GM12878 (cell line): ENCODE data around the gene TSPYL6. TPM values are rescaled to one million over a fixed set of nuclear protein-coding genes. Genes with fewer than 3 reads are reported as not detected.

ENCODE experiments used
- ATAC-seq: fragments of 200-7000 bp; cut with Tn5 transposase; 3 replicates; pipeline ENCODE4 v1.9.1; 2020; ENCODE audit warnings: mild to moderate bottlenecking, moderate library complexity
- BruUV-seq: library from RNA; stranded (reverse); fragments of 400-500 nt; replicated peaks from 2 replicates; lab custom pipeline; 2021; lab: Mats Ljungman, UMichigan
- CTCF ChIA-PET: fragments of 300-600 bp; sonication (Branson Sonifier 250); formaldehyde crosslinking; extraction: SDS; loops from one replicate; lab custom pipeline; 2021; ENCODE audit warnings: inconsistent platforms; lab: Yijun Ruan, JAX
- POLR2A ChIA-PET: fragments of 350-600 bp; formaldehyde crosslinking; extraction: SDS; loops from one replicate; lab custom pipeline; 2021; ENCODE audit warnings: inconsistent platforms; lab: Charles Lee
- RAD21 ChIA-PET: fragments of 300-600 bp; sonication (Branson Sonifier 250); formaldehyde crosslinking; loops from one replicate; lab custom pipeline; 2023; ENCODE audit warnings: antibody characterized with exemption; ENCODE audit not compliant: unreplicated experiment; lab: Charles Lee
- SMC1A ChIA-PET: fragments of 300-600 bp; sonication (Branson Sonifier 250); formaldehyde crosslinking; loops from one replicate; lab custom pipeline; 2023; ENCODE audit not compliant: unreplicated experiment, uncharacterized antibody; lab: Charles Lee
- DNase-seq: peaks from one replicate; pipeline ENCODE4 v3.0.0-alpha.2; 2011; ENCODE audit warnings: low read depth, low spot score
- FAIRE-seq: peaks from 3 replicates; lab custom pipeline; 2011; peaks lifted over from hg19 to GRCh38; lab: Jason Lieb, UNC
- H2AFZ ChIP-seq: 2 replicates; pipeline ENCODE4 v1.6.0; 2011; ENCODE audit warnings: low read depth, low read length, control low read depth; ENCODE audit not compliant: control insufficient read depth
- H3K27ac ChIP-seq: 2 replicates; pipeline ENCODE4 v1.5.1; 2011; ENCODE audit warnings: control low read depth; ENCODE audit not compliant: control insufficient read depth, insufficient read depth
- H3K27me3 ChIP-seq, 2 experiments: replicated peaks in 1 of 2; 2 replicates each; pipeline versions ENCODE4 v1.6.0 to v1.6.1; 2011; ENCODE audit warnings: low read length in 1 of 2; ENCODE audit not compliant: control insufficient read depth in 2 of 2, insufficient read depth in 2 of 2
- H3K36me3 ChIP-seq, 2 experiments: 2 replicates each; pipeline ENCODE4 v1.5.1; 2011; ENCODE audit warnings: low read length in 1 of 2; ENCODE audit not compliant: control insufficient read depth in 2 of 2, insufficient read depth in 2 of 2
- H3K4me1 ChIP-seq: 2 replicates; pipeline ENCODE4 v1.6.1; 2011; ENCODE audit warnings: mild to moderate bottlenecking, low read length, moderate library complexity, mixed read lengths; ENCODE audit not compliant: control insufficient read depth, insufficient read depth
- H3K4me2 ChIP-seq: 2 replicates; pipeline ENCODE4 v1.6.0; 2011; ENCODE audit warnings: control low read depth; ENCODE audit not compliant: control insufficient read depth, insufficient read depth
- H3K4me3 ChIP-seq: fragments of 200-600 bp; sonication (generic); 2 replicates; pipeline ENCODE4 v1.5.1; 2016
- H3K79me2 ChIP-seq: 2 replicates; pipeline ENCODE4 v1.6.0; 2011; ENCODE audit warnings: low read length; ENCODE audit not compliant: control insufficient read depth, insufficient read depth
- H3K9ac ChIP-seq: 2 replicates; pipeline ENCODE4 v1.8.0; 2011; ENCODE audit warnings: low read length, control low read depth, mixed read lengths; ENCODE audit not compliant: control insufficient read depth, insufficient read depth
- H3K9me3 ChIP-seq: replicated peaks from 3 replicates; pipeline ENCODE4 v1.5.1; 2011; ENCODE audit warnings: mild to moderate bottlenecking, low read length; ENCODE audit not compliant: control insufficient read depth, insufficient read depth
- H4K20me1 ChIP-seq: 2 replicates; pipeline ENCODE4 v1.6.0; 2011; ENCODE audit not compliant: control insufficient read depth, insufficient read depth
- CEBPB ChIP-seq, 2 experiments: fragments of 150-350 bp in 1 of 2; IDR thresholded peaks; 2 replicates each; pipeline ENCODE4 v1.6.1; 2012 to 2014; ENCODE audit warnings: low read depth in 2 of 2, low read length in 2 of 2, borderline replicate concordance in 1 of 2, inconsistent platforms in 1 of 2
- HDAC6 ChIP-seq: fragments of 200-600 bp; sonication (generic); IDR thresholded peaks from one replicate; pipeline ENCODE4 v1.8.0; 2017; ENCODE audit warnings: antibody characterized with exemption; ENCODE audit not compliant: unreplicated experiment
- MAX ChIP-seq: IDR thresholded peaks from 2 replicates; pipeline ENCODE4 v1.6.1; 2012; ENCODE audit warnings: low read depth, low read length, improper control_type of control experiment
- NRF1 ChIP-seq: conservative IDR thresholded peaks from 2 replicates; pipeline ENCODE4 v1.6.1; 2011; ENCODE audit warnings: mild to moderate bottlenecking, low read depth, low read length, improper control_type of control experiment
- RAD51 ChIP-seq: fragments of 450-650 bp; IDR thresholded peaks from 2 replicates; pipeline ENCODE4 v1.6.1; 2016; ENCODE audit warnings: moderate library complexity, mild to moderate bottlenecking, inconsistent platforms
- TCF7 ChIP-seq: IDR thresholded peaks from 2 replicates; pipeline ENCODE4 v1.6.1; 2014; ENCODE audit warnings: antibody characterized with exemption, borderline replicate concordance
- ZBED1 ChIP-seq: IDR thresholded peaks from 2 replicates; pipeline ENCODE4 v1.6.1; 2016; ENCODE audit warnings: borderline replicate concordance
- WGBS: methylation state at CpG from one replicate; pipeline ENCODE4 v1.1.6; 2016; ENCODE audit warnings: low lambda C conversion rate; ENCODE audit not compliant: insufficient replicate concordance, insufficient coverage; ENCODE audit errors: missing lambda C conversion rate; 5-methylcytosine and 5-hydroxymethylcytosine counted together
- in situ Hi-C: fragments of 300-500 bp; cut with MboI; formaldehyde crosslinking; loops from 9 replicates; pipeline ENCODE4 v1.14.3; 2018; ENCODE audit warnings: mixed read lengths
- intact Hi-C: fragments of 100-400 bp; cut with micrococcal nuclease; formaldehyde crosslinking; loops from one replicate; pipeline ENCODE4 v1.14.2; 2022; ENCODE audit not compliant: unreplicated experiment
- polyA plus RNA-seq, 11 experiments: library from polyadenylated mRNA; depleted of rRNA in 4 of 11; unstranded in 6 of 11; stranded (reverse) in 5 of 11; fragments of >200 nt; fragmentation: Nextera tagmentation in 4 of 11; fragmentation: Illumina TruSeq in 1 of 11; extraction: Ambion mirVana in 4 of 11; extraction: Trizol in 1 of 11; gene quantifications; 1 replicate in 1 of 11; 2 replicates in 10 of 11; pipeline versions ENCODE4 v1.2.1 to v1.2.3, GENCODE V29; 2011 to 2016; ENCODE audit warnings: inconsistent platforms in 2 of 11, missing spikeins in 2 of 11, low read depth in 1 of 11
- total RNA-seq, 4 experiments: library from RNA; depleted of rRNA in 3 of 4; stranded (reverse); fragments of >200 nt in 3 of 4; fragmentation: Illumina TruSeq in 1 of 4; extraction: Trizol in 1 of 4; gene quantifications; 2 replicates each; pipeline versions ENCODE4 v1.2.1 to v1.2.3, GENCODE V29; 2013 to 2021

Gene TSPYL6
- total and polyA plus RNA-seq, 10 of the 15 experiments (the other 5 are each of a cell fraction or from before 2014, with no cell fraction given), result not detected

DNA sequence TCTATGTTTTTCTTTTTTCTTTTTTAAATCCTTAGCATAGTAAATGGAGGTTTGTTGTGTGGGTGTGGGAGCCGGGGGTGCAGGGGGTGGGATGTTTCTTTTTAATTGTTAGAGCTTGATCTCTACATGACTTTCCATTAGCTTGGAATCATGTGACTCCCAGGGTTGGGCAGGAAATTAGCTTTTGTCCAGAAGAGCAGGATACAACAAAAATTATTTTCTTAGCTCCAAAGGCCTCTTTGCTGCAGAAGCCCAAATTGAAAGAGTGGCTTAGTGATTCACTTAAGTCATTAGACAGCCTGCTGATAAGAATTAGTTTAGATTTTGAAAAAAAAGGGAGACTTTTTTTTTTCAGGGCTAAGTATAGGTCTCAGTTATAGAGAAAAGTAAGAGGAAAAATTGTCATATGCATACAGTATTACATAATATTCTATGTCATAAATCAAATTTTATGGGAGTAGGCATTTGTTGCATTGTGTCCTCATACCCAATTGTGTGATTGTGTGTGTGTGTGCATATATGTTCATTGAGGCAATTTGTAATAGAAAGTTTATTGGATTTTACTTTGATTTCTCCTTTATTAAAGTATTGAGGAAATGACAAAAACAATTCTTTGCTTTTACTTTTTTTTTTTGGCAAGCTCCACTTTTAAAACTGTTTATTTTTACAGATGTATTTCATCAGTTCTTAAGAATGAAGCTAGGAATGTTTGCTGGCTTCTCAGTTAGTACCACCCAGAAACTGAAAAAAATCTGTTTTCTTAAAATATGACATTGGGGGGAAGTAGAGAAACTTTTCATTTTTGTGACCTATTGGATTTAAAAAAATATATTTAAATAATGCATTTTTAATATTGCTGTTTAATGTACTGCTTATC is 47.4 kb downstream of the TSPYL6 start:
- no peak for DNase-seq
- no peak overlapping the region for H3K27ac ChIP-seq
- no peaks in the 10 kb centered on the region for H3K4me1 ChIP-seq
- H3K79me2 ChIP-seq, result no peaks in the 10 kb centered on the region
- intact Hi-C loops (loop anchor here (5.0 kb wide), 1 partner anchor 494 kb away; no protein-coding TSS in a partner anchor), in situ Hi-C loops (no loop called here)
- H3K36me3 ChIP-seq, result no peaks in the 10 kb centered on the region
- no peaks in the 10 kb centered on the region for H3K27me3 ChIP-seq
- ChIA-PET RAD21 (interaction anchor here (1.1 kb wide), 1 partner anchor 294 kb away, joined by 3 read pairs; no protein-coding TSS in a partner anchor), CTCF (interaction anchor here (0.6 to 2.5 kb wide), 8 partner anchors 8 to 293 kb away, joined by 3 to 14 read pairs (median 4); no protein-coding TSS in a partner anchor), SMC1A (interaction anchor here (0.6 kb wide), 1 partner anchor 499 kb away, joined by 4 read pairs; no protein-coding TSS in a partner anchor), POLR2A (interaction anchor here (0.7 kb wide), 2 partner anchors 237 to 471 kb away, joined by 3 to 4 read pairs; no protein-coding TSS in a partner anchor)
- H4K20me1 ChIP-seq, result no peaks in the 10 kb centered on the region
- FAIRE-seq, result no peak
- no TSS peak for BruUV-seq
- WGBS, result 0% methylated on average over 1 of the region's 1 CpG
- no peak overlapping the region for H3K9ac ChIP-seq
- H2AFZ ChIP-seq, result no peak overlapping the region
- no peak overlapping the region for H3K4me3 ChIP-seq
- H3K4me2 ChIP-seq, result no peak overlapping the region
- no peak for ATAC-seq
- no peaks in the 10 kb centered on the region; the same call in 2 of the 3 replicates for H3K9me3 ChIP-seq
- no peak for TF ChIP-seq MAX
- no peak for TF ChIP-seq RAD51
- TF ChIP-seq ZBED1, result no peak

DNA sequence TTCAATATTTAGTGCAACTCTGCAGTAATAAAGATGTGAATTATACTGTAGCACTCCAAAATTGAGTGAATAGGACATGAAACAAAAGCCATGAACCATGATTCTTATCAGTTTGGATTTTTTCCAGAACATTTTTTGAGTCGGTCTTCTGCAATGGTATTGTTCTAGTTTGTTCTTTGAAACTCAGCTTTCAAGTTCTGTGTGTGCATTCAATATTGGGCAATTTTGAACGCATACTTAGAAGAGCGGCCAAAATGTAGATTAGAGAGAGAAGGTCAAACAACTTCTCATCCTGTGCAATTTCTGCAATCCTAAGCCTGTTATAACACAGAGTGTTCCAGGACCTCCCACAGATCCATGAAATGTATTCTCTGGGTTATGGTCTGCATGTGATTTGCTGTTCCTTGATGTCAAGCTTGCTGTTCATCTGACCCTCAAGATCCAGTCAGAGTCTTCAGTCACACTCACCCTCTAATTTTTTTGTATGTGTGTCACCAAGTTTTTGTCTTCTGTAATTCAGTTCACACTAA is 48.3 kb downstream of the TSPYL6 start:
- no peaks in the 10 kb centered on the region for H3K9me3 ChIP-seq
- CTCF ChIA-PET, result interaction anchor here (0.6 to 2.5 kb wide), 7 partner anchors 9 to 496 kb away, joined by 3 to 14 read pairs (median 4); no protein-coding TSS in a partner anchor
- no peak overlapping the region for H3K4me3 ChIP-seq
- SMC1A ChIA-PET, result interaction anchor here (0.6 to 2.8 kb wide), 2 partner anchors 295 to 500 kb away, joined by 4 to 16 read pairs; no protein-coding TSS in a partner anchor
- TF ChIP-seq HDAC6, result no peak
- no peak for TF ChIP-seq CEBPB (IDR thresholded peaks at IDR 0.05; ENCODE audit: borderline replicate concordance in 1 of 2, low read depth in 2 of 2, low read length in 2 of 2)
- no peak for TF ChIP-seq NRF1
- TF ChIP-seq TCF7, result no peak
- no peaks in the 10 kb centered on the region for H3K36me3 ChIP-seq
- no peak overlapping the region for H3K9ac ChIP-seq
- no peak overlapping the region for H3K4me2 ChIP-seq
- RAD21 ChIA-PET, result interaction anchor here (1.1 to 1.4 kb wide), 2 partner anchors 295 to 497 kb away, joined by 3 to 5 read pairs; no protein-coding TSS in a partner anchor
- H2AFZ ChIP-seq, result no peak overlapping the region
- no peak for ATAC-seq
- intact Hi-C loops (loop anchor here (2.0 to 5.0 kb wide), 2 partner anchors 295 to 495 kb away; no protein-coding TSS in a partner anchor), in situ Hi-C loops (no loop called here)
- H3K79me2 ChIP-seq, result no peaks in the 10 kb centered on the region
- H4K20me1 ChIP-seq, result no peaks in the 10 kb centered on the region
- DNase-seq, result no peak
- BruUV-seq, result no TSS peak
- 64% methylated on average over 3 of the region's 3 CpGs for WGBS
- no peaks in the 10 kb centered on the region for H3K27me3 ChIP-seq
- no peak for FAIRE-seq
- no peak overlapping the region for H3K27ac ChIP-seq
- no peaks in the 10 kb centered on the region for H3K4me1 ChIP-seq
- POLR2A ChIA-PET, result interaction anchor here (0.7 kb wide), 2 partner anchors 238 to 472 kb away, joined by 3 to 4 read pairs; no protein-coding TSS in a partner anchor
